HepG2 (cell line): ENCODE measurements around the gene C3orf38. TPM values are rescaled to one million over a fixed set of nuclear protein-coding genes. Genes with fewer than 3 reads are reported as not detected.
A peak's percentile ranks its signal among the peaks of the same experiment; 100 is the strongest.

Source experiments
- ARID4A ChIP-seq: sonication (generic); formaldehyde crosslinking; IDR thresholded peaks from 2 replicates; pipeline ENCODE4 v1.5.0; 2020; ENCODE audit warnings: mild to moderate bottlenecking, missing genetic modification reagents, borderline replicate concordance
- E2F2 ChIP-seq: sonication (generic); formaldehyde crosslinking; IDR thresholded peaks from 2 replicates; pipeline ENCODE4 v1.4.0; 2020; ENCODE audit warnings: missing genetic modification reagents, borderline replicate concordance
- ESRRA ChIP-seq: sonication (generic); formaldehyde crosslinking; IDR thresholded peaks from 2 replicates; pipeline ENCODE4 v1.5.1; 2020; ENCODE audit warnings: mild to moderate bottlenecking, low read depth, missing genetic modification reagents
- GTF3A ChIP-seq: sonication (generic); formaldehyde crosslinking; conservative IDR thresholded peaks from 2 replicates; pipeline ENCODE4 v1.4.0; 2020; ENCODE audit warnings: mild to moderate bottlenecking, missing genetic modification reagents
- SKI ChIP-seq: fragments of 450-650 bp; IDR thresholded peaks from one replicate; pipeline ENCODE4 v1.6.1; 2018; ENCODE audit warnings: mild to moderate bottlenecking; ENCODE audit not compliant: partially characterized antibody
- SNAPC4 ChIP-seq: sonication (generic); formaldehyde crosslinking; IDR thresholded peaks from 2 replicates; pipeline ENCODE4 v1.4.0; 2020; ENCODE audit warnings: mild to moderate bottlenecking, missing genetic modification reagents
- TERF1 ChIP-seq: sonication (generic); formaldehyde crosslinking; IDR thresholded peaks from 2 replicates; pipeline ENCODE4 v1.8.0; 2022; ENCODE audit warnings: mild to moderate bottlenecking, missing genetic modification reagents, moderate library complexity
- ZFYVE20 ChIP-seq: sonication (generic); formaldehyde crosslinking; IDR thresholded peaks from 2 replicates; pipeline ENCODE4 v1.8.0; 2023; ENCODE audit warnings: low read depth, mild to moderate bottlenecking, moderate library complexity, missing genetic modification reagents, borderline replicate concordance
- ZNF256 ChIP-seq: sonication (generic); formaldehyde crosslinking; conservative IDR thresholded peaks from 2 replicates; pipeline ENCODE4 v1.4.0; 2020; ENCODE audit warnings: missing genetic modification reagents
- ZNF414 ChIP-seq: sonication (generic); formaldehyde crosslinking; IDR thresholded peaks from 2 replicates; pipeline ENCODE4 v1.5.0; 2020; ENCODE audit warnings: missing genetic modification reagents
- ZNF724P ChIP-seq: sonication (generic); formaldehyde crosslinking; IDR thresholded peaks from 2 replicates; pipeline ENCODE4 v1.8.0; 2022; ENCODE audit warnings: missing genetic modification reagents, borderline replicate concordance
- ZNF777 ChIP-seq: sonication (generic); formaldehyde crosslinking; IDR thresholded peaks from 2 replicates; pipeline ENCODE4 v1.4.0; 2020; ENCODE audit warnings: missing genetic modification reagents
- ZNF784 ChIP-seq: sonication (generic); formaldehyde crosslinking; IDR thresholded peaks from 2 replicates; pipeline ENCODE4 v1.5.1; 2020; ENCODE audit warnings: missing genetic modification reagents, mild to moderate bottlenecking, borderline replicate concordance
- polyA plus RNA-seq, 8 experiments: library from polyadenylated mRNA; depleted of rRNA in 3 of 8; stranded (reverse) in 7 of 8; unstranded in 1 of 8; fragments of >200 nt; fragmentation: Illumina TruSeq in 4 of 8; extraction: Trizol in 4 of 8; gene quantifications; 2 replicates each; pipeline versions ENCODE4 v1.2.1 to v1.2.3, GENCODE V29; 2011 to 2016; ENCODE audit warnings: low read depth in 4 of 8, missing spikeins in 1 of 8, mixed read lengths in 1 of 8; ENCODE audit not compliant: insufficient read depth in 1 of 8
- total RNA-seq, 5 experiments: library from RNA; depleted of rRNA; stranded (reverse); fragments of >200 nt; fragmentation: Illumina TruSeq; extraction: Trizol; gene quantifications; 2 replicates each; pipeline ENCODE4 v1.2.3, GENCODE V29; 2016; ENCODE audit warnings: low read depth in 1 of 5

Gene C3orf38
- total and polyA plus RNA-seq, 2 of the 13 experiments (the other 11 are each of a cell fraction or from before 2014, with no cell fraction given): 6.0 to 17.5 TPM

GRCh38 chr3:88149509-88150362 lies at the start of gene C3orf38 (continued):
- TF ChIP-seq TERF1 (CRISPR knock-in tag) (no peak), GTF3A (0 out of 2 replicates have a peak, but pooled peaks have one; percentile 55), SNAPC4 (CRISPR knock-in tag) (no peak), ZNF777 (CRISPR knock-in tag) (peak; percentile 96), ZNF784 (peak; percentile 96), ARID4A (CRISPR knock-in tag) (peak; percentile 92), ZNF414 (CRISPR knock-in tag) (peak; percentile 69), SKI (peak; percentile 35), ZNF724P (CRISPR knock-in tag) (no peak), ESRRA (CRISPR knock-in tag) (no peak; the same call in 1 of the 2 replicates), ZFYVE20 (no peak), ZNF256 (0 out of 2 replicates have a peak, but pooled peaks have one; percentile 1), E2F2 (CRISPR knock-in tag) (peak; percentile 47; the same call in 1 of the 2 replicates)
